Panc1 (cell line): ENCODE measurements around the gene PRKG1.

Experiments
- POLR2AphosphoS5 ChIP-seq: IDR thresholded peaks from 2 replicates; pipeline ENCODE4 v1.6.1; 2012; ENCODE audit warnings: mild to moderate bottlenecking, low read depth, low read length, moderate library complexity
- TF ChIP-seq, protein P1 (sequence below), 2 experiments: IDR thresholded peaks; 2 replicates each; pipeline ENCODE4 v1.6.1; 2011 to 2012; ENCODE audit warnings: low read depth in 2 of 2, control low read depth in 1 of 2, low read length in 1 of 2, mild to moderate bottlenecking in 1 of 2, moderate library complexity in 1 of 2; ENCODE audit not compliant: insufficient read depth in 1 of 2
- TF ChIP-seq, protein P2 (sequence below): fragments of 450-650 bp; IDR thresholded peaks from 2 replicates; pipeline ENCODE4 v1.5.1; 2017; ENCODE audit warnings: mild to moderate bottlenecking

DNA sequence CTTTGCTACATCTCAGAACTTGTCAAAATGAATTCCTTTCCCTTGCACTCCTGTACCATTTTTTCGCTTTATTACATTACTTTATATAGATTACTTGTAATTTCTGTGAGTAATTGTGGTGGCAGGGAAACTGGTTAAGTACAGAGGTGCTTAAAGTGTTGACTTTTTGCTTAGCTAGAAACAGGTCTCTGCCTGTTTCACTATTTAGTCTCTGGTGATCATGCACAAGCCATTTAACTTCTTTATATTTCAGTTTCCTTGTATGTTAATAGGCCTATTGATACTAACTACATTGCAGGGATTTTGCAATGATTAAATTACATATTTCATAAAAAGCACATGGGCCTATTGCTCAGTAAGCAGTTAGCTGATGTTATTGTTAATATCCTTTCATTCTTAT, 233.8 kb downstream of the PRKG1 start:
- no peak for TF ChIP-seq POLR2AphosphoS5
- TF ChIP-seq, protein P1, sequence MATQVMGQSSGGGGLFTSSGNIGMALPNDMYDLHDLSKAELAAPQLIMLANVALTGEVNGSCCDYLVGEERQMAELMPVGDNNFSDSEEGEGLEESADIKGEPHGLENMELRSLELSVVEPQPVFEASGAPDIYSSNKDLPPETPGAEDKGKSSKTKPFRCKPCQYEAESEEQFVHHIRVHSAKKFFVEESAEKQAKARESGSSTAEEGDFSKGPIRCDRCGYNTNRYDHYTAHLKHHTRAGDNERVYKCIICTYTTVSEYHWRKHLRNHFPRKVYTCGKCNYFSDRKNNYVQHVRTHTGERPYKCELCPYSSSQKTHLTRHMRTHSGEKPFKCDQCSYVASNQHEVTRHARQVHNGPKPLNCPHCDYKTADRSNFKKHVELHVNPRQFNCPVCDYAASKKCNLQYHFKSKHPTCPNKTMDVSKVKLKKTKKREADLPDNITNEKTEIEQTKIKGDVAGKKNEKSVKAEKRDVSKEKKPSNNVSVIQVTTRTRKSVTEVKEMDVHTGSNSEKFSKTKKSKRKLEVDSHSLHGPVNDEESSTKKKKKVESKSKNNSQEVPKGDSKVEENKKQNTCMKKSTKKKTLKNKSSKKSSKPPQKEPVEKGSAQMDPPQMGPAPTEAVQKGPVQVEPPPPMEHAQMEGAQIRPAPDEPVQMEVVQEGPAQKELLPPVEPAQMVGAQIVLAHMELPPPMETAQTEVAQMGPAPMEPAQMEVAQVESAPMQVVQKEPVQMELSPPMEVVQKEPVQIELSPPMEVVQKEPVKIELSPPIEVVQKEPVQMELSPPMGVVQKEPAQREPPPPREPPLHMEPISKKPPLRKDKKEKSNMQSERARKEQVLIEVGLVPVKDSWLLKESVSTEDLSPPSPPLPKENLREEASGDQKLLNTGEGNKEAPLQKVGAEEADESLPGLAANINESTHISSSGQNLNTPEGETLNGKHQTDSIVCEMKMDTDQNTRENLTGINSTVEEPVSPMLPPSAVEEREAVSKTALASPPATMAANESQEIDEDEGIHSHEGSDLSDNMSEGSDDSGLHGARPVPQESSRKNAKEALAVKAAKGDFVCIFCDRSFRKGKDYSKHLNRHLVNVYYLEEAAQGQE (IDR thresholded peaks at IDR 0.05; ENCODE audit: insufficient read depth in 1 of 2, low read depth in 2 of 2, low read length in 1 of 2) = no peak
- TF ChIP-seq, protein P2, sequence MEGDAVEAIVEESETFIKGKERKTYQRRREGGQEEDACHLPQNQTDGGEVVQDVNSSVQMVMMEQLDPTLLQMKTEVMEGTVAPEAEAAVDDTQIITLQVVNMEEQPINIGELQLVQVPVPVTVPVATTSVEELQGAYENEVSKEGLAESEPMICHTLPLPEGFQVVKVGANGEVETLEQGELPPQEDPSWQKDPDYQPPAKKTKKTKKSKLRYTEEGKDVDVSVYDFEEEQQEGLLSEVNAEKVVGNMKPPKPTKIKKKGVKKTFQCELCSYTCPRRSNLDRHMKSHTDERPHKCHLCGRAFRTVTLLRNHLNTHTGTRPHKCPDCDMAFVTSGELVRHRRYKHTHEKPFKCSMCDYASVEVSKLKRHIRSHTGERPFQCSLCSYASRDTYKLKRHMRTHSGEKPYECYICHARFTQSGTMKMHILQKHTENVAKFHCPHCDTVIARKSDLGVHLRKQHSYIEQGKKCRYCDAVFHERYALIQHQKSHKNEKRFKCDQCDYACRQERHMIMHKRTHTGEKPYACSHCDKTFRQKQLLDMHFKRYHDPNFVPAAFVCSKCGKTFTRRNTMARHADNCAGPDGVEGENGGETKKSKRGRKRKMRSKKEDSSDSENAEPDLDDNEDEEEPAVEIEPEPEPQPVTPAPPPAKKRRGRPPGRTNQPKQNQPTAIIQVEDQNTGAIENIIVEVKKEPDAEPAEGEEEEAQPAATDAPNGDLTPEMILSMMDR = no peak
